ENCODE data around the gene PRKAB1. TPM values are rescaled to one million over a fixed set of nuclear protein-coding genes. Genes with fewer than 3 reads are reported as not detected.
"Not testable (repeated sequence)": the region's sequence is repeated elsewhere in the genome, so short reads cannot be mapped to it uniquely, and the experiment has no call there.

Gene PRKAB1
- total RNA-seq, 1 donor from 2014 or later = 41.2 TPM

GRCh38 chr12:119705182-119705581 lies 37.2 kb downstream of the PRKAB1 start:
- H3K27me3 ChIP-seq = no peaks in the 10 kb centered on the region
- no peak for TF ChIP-seq CTCF (IDR thresholded peaks at IDR 0.05)
- DNase-seq (ENCODE audit: low spot score in 2 of 2) = no peak
- intact Hi-C loops (cut with DNase I) = no loop called here
- H3K27ac ChIP-seq = no peak overlapping the region
- H3K9me3 ChIP-seq = no peaks in the 10 kb centered on the region
- no peaks in the 10 kb centered on the region for H3K36me3 ChIP-seq
- no peaks in the 10 kb centered on the region for H3K4me1 ChIP-seq
- H3K4me3 ChIP-seq = no peak overlapping the region

- DNase-seq (ENCODE audit: low spot score in 2 of 2); H3K36me3 ChIP-seq; H3K9me3 ChIP-seq; intact Hi-C loops (cut with DNase I); H3K27me3 ChIP-seq; H3K4me3 ChIP-seq; H3K4me1 ChIP-seq; H3K27ac ChIP-seq: not testable (repeated sequence)
Observed at GRCh38 chr12:119706427-119706826, 38.5 kb downstream of the PRKAB1 start.

- no peaks in the 10 kb centered on the region for H3K36me3 ChIP-seq
- no peaks in the 10 kb centered on the region for H3K4me1 ChIP-seq
- H3K27me3 ChIP-seq = no peaks in the 10 kb centered on the region
- no peak for DNase-seq (ENCODE audit: low spot score in 2 of 2)
- TF ChIP-seq CTCF (IDR thresholded peaks at IDR 0.05) = no peak
- intact Hi-C loops (cut with DNase I) = no loop called here
- H3K27ac ChIP-seq = no peak overlapping the region
- H3K4me3 ChIP-seq = no peak overlapping the region
- H3K9me3 ChIP-seq = no peaks in the 10 kb centered on the region
Observed at GRCh38 chr12:119710374-119710964, 42.5 kb downstream of the PRKAB1 start.

GRCh38 chr12:119710965-119711551 lies 43.1 kb downstream of the PRKAB1 start:
- H3K36me3 ChIP-seq = no peaks in the 10 kb centered on the region
- H3K27ac ChIP-seq = no peak overlapping the region
- no peak for TF ChIP-seq CTCF (IDR thresholded peaks at IDR 0.05)
- intact Hi-C loops (cut with DNase I) = no loop called here
- no peaks in the 10 kb centered on the region for H3K27me3 ChIP-seq
- H3K9me3 ChIP-seq = no peaks in the 10 kb centered on the region
- DNase-seq (ENCODE audit: low spot score in 2 of 2) = peak in 1 of 2 donors; percentile 13
- no peaks in the 10 kb centered on the region for H3K4me1 ChIP-seq
- H3K4me3 ChIP-seq = no peak overlapping the region

- intact Hi-C loops (cut with DNase I) = no loop called here
- Histone ChIP-seq H3K36me3 (no peaks in the 10 kb centered on the region), H3K9me3 (no peaks in the 10 kb centered on the region), H3K27me3 (no peaks in the 10 kb centered on the region), H3K4me3 (no peak overlapping the region), H3K27ac (no peak overlapping the region), H3K4me1 (no peaks in the 10 kb centered on the region)
- no peak for TF ChIP-seq CTCF (IDR thresholded peaks at IDR 0.05)
- DNase-seq (ENCODE audit: low spot score in 2 of 2) = no peak
Observed at GRCh38 chr12:119711693-119712092, 43.8 kb downstream of the PRKAB1 start.

- DNase-seq (ENCODE audit: low spot score in 2 of 2) = no peak
- H3K9me3 ChIP-seq = no peaks in the 10 kb centered on the region
- H3K36me3 ChIP-seq = no peaks in the 10 kb centered on the region
- TF ChIP-seq CTCF (IDR thresholded peaks at IDR 0.05) = no peak
- no peaks in the 10 kb centered on the region for H3K4me1 ChIP-seq
- no peak overlapping the region for H3K4me3 ChIP-seq
- intact Hi-C loops (cut with DNase I) = no loop called here
- no peak overlapping the region for H3K27ac ChIP-seq
- H3K27me3 ChIP-seq = no peaks in the 10 kb centered on the region
Observed at GRCh38 chr12:119712721-119713120, 44.8 kb downstream of the PRKAB1 start.

Data from ascending aorta (tissue), 2 donors.